ENCODE data around the gene SCUBE1.
"Not testable (repeated sequence)": the region's sequence is repeated elsewhere in the genome, so short reads cannot be mapped to it uniquely, and the experiment has no call there.

SCUBE1 gene

GRCh38 chr22:43365715-43366440, 22.7 kb upstream of the SCUBE1 start:
- TF ChIP-seq FOXP2 (optimal IDR thresholded peaks at IDR 0.05; ENCODE audit: control extremely low read depth, extremely low read length, insufficient read depth) (no peak), POLR2AphosphoS5 (IDR thresholded peaks at IDR 0.05; ENCODE audit: borderline replicate concordance, low read depth, low read length) (no peak), EZH2 (IDR thresholded peaks at IDR 0.05) (no peak)
- H3K4me3 ChIP-seq, result no peak overlapping the region
- DNase-seq (ENCODE audit: low read depth, low spot score), result no peak
- no peak overlapping the region for H3K27ac ChIP-seq
- no peaks in the 10 kb centered on the region for H3K9me3 ChIP-seq (ENCODE audit: low read depth, low read length)
- H3K9ac ChIP-seq (ENCODE audit: insufficient read length), result no peak overlapping the region
- no peaks in the 10 kb centered on the region for H3K36me3 ChIP-seq (ENCODE audit: insufficient read depth, low read length)

- TF ChIP-seq FOXP2 (optimal IDR thresholded peaks at IDR 0.05; ENCODE audit: control extremely low read depth, extremely low read length, insufficient read depth) (no peak), POLR2AphosphoS5 (IDR thresholded peaks at IDR 0.05; ENCODE audit: borderline replicate concordance, low read depth, low read length) (no peak), EZH2 (IDR thresholded peaks at IDR 0.05) (no peak)
- Histone ChIP-seq H3K27ac (no peak overlapping the region), H3K4me3 (no peak overlapping the region), H3K9ac (ENCODE audit: insufficient read length) (no peak overlapping the region), H3K9me3 (ENCODE audit: low read depth, low read length) (no peaks in the 10 kb centered on the region), H3K36me3 (ENCODE audit: insufficient read depth, low read length) (no peaks in the 10 kb centered on the region)
- DNase-seq (ENCODE audit: low read depth, low spot score), result no peak
Measured at GRCh38 chr22:43364169-43364435, 20.9 kb upstream of the SCUBE1 start.

GRCh38 chr22:43363315-43364168, 20.4 kb upstream of the SCUBE1 start:
- Histone ChIP-seq H3K9me3 (ENCODE audit: low read depth, low read length) (no peaks in the 10 kb centered on the region), H3K9ac (ENCODE audit: insufficient read length) (no peak overlapping the region), H3K4me3 (no peak overlapping the region), H3K27ac (no peak overlapping the region), H3K36me3 (ENCODE audit: insufficient read depth, low read length) (no peaks in the 10 kb centered on the region)
- no peak for DNase-seq (ENCODE audit: low read depth, low spot score)
- TF ChIP-seq FOXP2 (optimal IDR thresholded peaks at IDR 0.05; ENCODE audit: control extremely low read depth, extremely low read length, insufficient read depth) (no peak), POLR2AphosphoS5 (IDR thresholded peaks at IDR 0.05; ENCODE audit: borderline replicate concordance, low read depth, low read length) (no peak), EZH2 (IDR thresholded peaks at IDR 0.05) (no peak)

GRCh38 chr22:43360576-43360975, 17.4 kb upstream of the SCUBE1 start:
- Histone ChIP-seq H3K4me3 (no peak overlapping the region), H3K27ac (no peak overlapping the region), H3K9ac (ENCODE audit: insufficient read length) (no peak overlapping the region), H3K9me3 (ENCODE audit: low read depth, low read length) (no peaks in the 10 kb centered on the region), H3K36me3 (ENCODE audit: insufficient read depth, low read length) (no peaks in the 10 kb centered on the region)
- no peak for TF ChIP-seq FOXP2 (optimal IDR thresholded peaks at IDR 0.05; ENCODE audit: control extremely low read depth, extremely low read length, insufficient read depth)
- no peak for TF ChIP-seq POLR2AphosphoS5 (IDR thresholded peaks at IDR 0.05; ENCODE audit: borderline replicate concordance, low read depth, low read length)
- no peak for TF ChIP-seq EZH2 (IDR thresholded peaks at IDR 0.05)
- DNase-seq (ENCODE audit: low read depth, low spot score), result no peak

GRCh38 chr22:43356881-43357280, 13.7 kb upstream of the SCUBE1 start:
- Histone ChIP-seq H3K36me3 (ENCODE audit: insufficient read depth, low read length) (no peaks in the 10 kb centered on the region), H3K9me3 (ENCODE audit: low read depth, low read length) (no peaks in the 10 kb centered on the region), H3K4me3 (no peak overlapping the region), H3K27ac (no peak overlapping the region), H3K9ac (ENCODE audit: insufficient read length) (no peak overlapping the region)
- TF ChIP-seq FOXP2 (optimal IDR thresholded peaks at IDR 0.05; ENCODE audit: control extremely low read depth, extremely low read length, insufficient read depth) (no peak), EZH2 (IDR thresholded peaks at IDR 0.05) (no peak), POLR2AphosphoS5 (IDR thresholded peaks at IDR 0.05; ENCODE audit: borderline replicate concordance, low read depth, low read length) (no peak)
- no peak for DNase-seq (ENCODE audit: low read depth, low spot score)

- H3K4me3 ChIP-seq; H3K9ac ChIP-seq (ENCODE audit: insufficient read length); H3K27ac ChIP-seq; H3K9me3 ChIP-seq (ENCODE audit: low read depth, low read length); DNase-seq (ENCODE audit: low read depth, low spot score); H3K36me3 ChIP-seq (ENCODE audit: insufficient read depth, low read length): not testable (repeated sequence)
Measured at GRCh38 chr22:43355688-43356087, 12.5 kb upstream of the SCUBE1 start.

GRCh38 chr22:43351966-43352345, 8.8 kb upstream of the SCUBE1 start:
- no peak overlapping the region for H3K9ac ChIP-seq (ENCODE audit: insufficient read length)
- no peaks in the 10 kb centered on the region for H3K9me3 ChIP-seq (ENCODE audit: low read depth, low read length)
- no peak for DNase-seq (ENCODE audit: low read depth, low spot score)
- no peak overlapping the region for H3K27ac ChIP-seq
- TF ChIP-seq POLR2AphosphoS5 (IDR thresholded peaks at IDR 0.05; ENCODE audit: borderline replicate concordance, low read depth, low read length) (no peak), FOXP2 (optimal IDR thresholded peaks at IDR 0.05; ENCODE audit: control extremely low read depth, extremely low read length, insufficient read depth) (no peak), EZH2 (IDR thresholded peaks at IDR 0.05) (no peak)
- H3K4me3 ChIP-seq, result no peak overlapping the region
- no peaks in the 10 kb centered on the region for H3K36me3 ChIP-seq (ENCODE audit: insufficient read depth, low read length)

- H3K36me3 ChIP-seq (ENCODE audit: insufficient read depth, low read length), result no peaks in the 10 kb centered on the region
- DNase-seq (ENCODE audit: low read depth, low spot score), result no peak
- no peaks in the 10 kb centered on the region for H3K9me3 ChIP-seq (ENCODE audit: low read depth, low read length)
- TF ChIP-seq FOXP2 (optimal IDR thresholded peaks at IDR 0.05; ENCODE audit: control extremely low read depth, extremely low read length, insufficient read depth), result no peak
- no peak for TF ChIP-seq POLR2AphosphoS5 (IDR thresholded peaks at IDR 0.05; ENCODE audit: borderline replicate concordance, low read depth, low read length)
- TF ChIP-seq EZH2 (IDR thresholded peaks at IDR 0.05), result no peak
- no peak overlapping the region for H3K9ac ChIP-seq (ENCODE audit: insufficient read length)
- no peak overlapping the region for H3K27ac ChIP-seq
- no peak overlapping the region for H3K4me3 ChIP-seq
Measured at GRCh38 chr22:43349636-43350035, 6.5 kb upstream of the SCUBE1 start.
